ENCODE data around the gene PRSS22.
A peak's percentile ranks its signal among the peaks of the same experiment; 100 is the strongest.

- TF ChIP-seq, protein P1, sequence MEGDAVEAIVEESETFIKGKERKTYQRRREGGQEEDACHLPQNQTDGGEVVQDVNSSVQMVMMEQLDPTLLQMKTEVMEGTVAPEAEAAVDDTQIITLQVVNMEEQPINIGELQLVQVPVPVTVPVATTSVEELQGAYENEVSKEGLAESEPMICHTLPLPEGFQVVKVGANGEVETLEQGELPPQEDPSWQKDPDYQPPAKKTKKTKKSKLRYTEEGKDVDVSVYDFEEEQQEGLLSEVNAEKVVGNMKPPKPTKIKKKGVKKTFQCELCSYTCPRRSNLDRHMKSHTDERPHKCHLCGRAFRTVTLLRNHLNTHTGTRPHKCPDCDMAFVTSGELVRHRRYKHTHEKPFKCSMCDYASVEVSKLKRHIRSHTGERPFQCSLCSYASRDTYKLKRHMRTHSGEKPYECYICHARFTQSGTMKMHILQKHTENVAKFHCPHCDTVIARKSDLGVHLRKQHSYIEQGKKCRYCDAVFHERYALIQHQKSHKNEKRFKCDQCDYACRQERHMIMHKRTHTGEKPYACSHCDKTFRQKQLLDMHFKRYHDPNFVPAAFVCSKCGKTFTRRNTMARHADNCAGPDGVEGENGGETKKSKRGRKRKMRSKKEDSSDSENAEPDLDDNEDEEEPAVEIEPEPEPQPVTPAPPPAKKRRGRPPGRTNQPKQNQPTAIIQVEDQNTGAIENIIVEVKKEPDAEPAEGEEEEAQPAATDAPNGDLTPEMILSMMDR (IDR thresholded peaks at IDR 0.05): peak in 1 of 3 experiments; percentile 17
- TF ChIP-seq POLR2AphosphoS5 (IDR thresholded peaks at IDR 0.05): peak; percentile 97 to 99
- peak; percentile 90 for TF ChIP-seq POLR2A (IDR thresholded peaks at IDR 0.05; ENCODE audit: low read depth)
Measured at GRCh38 chr16:2905241-2905987, 47.4 kb upstream of the PRSS22 start.

All from esophagus muscularis mucosa (tissue), 3 donors.